ENCODE data around the gene CDH4.

CDH4 gene

GRCh38 chr20:61730631-61731362 is 478.7 kb downstream of the CDH4 start:
- no peak for DNase-seq (ENCODE audit: low read depth)
- no peak for TF ChIP-seq CTCF (IDR thresholded peaks at IDR 0.05; ENCODE audit: low read length, missing control alignments)
- H3K4me3 ChIP-seq (replicated peaks; ENCODE audit: low read depth, low read length), result no peak overlapping the region

- no peak for TF ChIP-seq CTCF (IDR thresholded peaks at IDR 0.05; ENCODE audit: low read length, missing control alignments)
- no peak for DNase-seq (ENCODE audit: low read depth)
- H3K4me3 ChIP-seq (replicated peaks; ENCODE audit: low read depth, low read length), result no peak overlapping the region
Measured at GRCh38 chr20:61731363-61732181, 479.5 kb downstream of the CDH4 start.

- H3K4me3 ChIP-seq (replicated peaks; ENCODE audit: low read depth, low read length), result no peak overlapping the region
- TF ChIP-seq CTCF (IDR thresholded peaks at IDR 0.05; ENCODE audit: low read length, missing control alignments), result no peak
- no peak for DNase-seq (ENCODE audit: low read depth)
Measured at GRCh38 chr20:61732511-61733210, 480.6 kb downstream of the CDH4 start.

- TF ChIP-seq CTCF (IDR thresholded peaks at IDR 0.05; ENCODE audit: low read length, missing control alignments), result no peak
- no peak for DNase-seq (ENCODE audit: low read depth)
- no peak overlapping the region for H3K4me3 ChIP-seq (replicated peaks; ENCODE audit: low read depth, low read length)
Measured at GRCh38 chr20:61733216-61733615, 481.2 kb downstream of the CDH4 start.

GRCh38 chr20:61733891-61734732 is 482.1 kb downstream of the CDH4 start:
- H3K4me3 ChIP-seq (replicated peaks; ENCODE audit: low read depth, low read length), result no peak overlapping the region
- TF ChIP-seq CTCF (IDR thresholded peaks at IDR 0.05; ENCODE audit: low read length, missing control alignments), result no peak
- DNase-seq (ENCODE audit: low read depth), result no peak

- no peak for DNase-seq (ENCODE audit: low read depth)
- no peak for TF ChIP-seq CTCF (IDR thresholded peaks at IDR 0.05; ENCODE audit: low read length, missing control alignments)
- H3K4me3 ChIP-seq (replicated peaks; ENCODE audit: low read depth, low read length), result no peak overlapping the region
Measured at GRCh38 chr20:61734733-61735502, 482.9 kb downstream of the CDH4 start.
